NT2/D1 (cell line): ENCODE data around the gene TMED3.

ENCODE experiments used
- DNase-seq: peaks from one replicate; pipeline ENCODE4 v3.0.0-alpha.2; 2011; ENCODE audit warnings: low read depth, low spot score
- H3K27me3 ChIP-seq: 2 replicates; pipeline ENCODE4 v1.6.0; 2011; ENCODE audit warnings: mild to moderate bottlenecking; ENCODE audit not compliant: insufficient read length, insufficient read depth
- H3K36me3 ChIP-seq: 2 replicates; pipeline ENCODE4 v1.6.1; 2011; ENCODE audit warnings: mild to moderate bottlenecking, low read length, mixed read lengths; ENCODE audit not compliant: insufficient read depth, insufficient read length
- H3K4me1 ChIP-seq: 2 replicates; pipeline ENCODE4 v1.5.1; 2011; ENCODE audit not compliant: insufficient read depth, insufficient read length
- H3K4me3 ChIP-seq: 2 replicates; pipeline ENCODE4 v1.5.1; 2011; ENCODE audit warnings: low read depth; ENCODE audit not compliant: insufficient read length
- H3K9ac ChIP-seq: 2 replicates; pipeline ENCODE4 v1.6.0; 2011; ENCODE audit warnings: low read depth; ENCODE audit not compliant: insufficient read length
- H3K9me3 ChIP-seq: 2 replicates; pipeline ENCODE4 v1.5.1; 2011; ENCODE audit warnings: mild to moderate bottlenecking, low read length; ENCODE audit not compliant: insufficient read depth
- SUZ12 ChIP-seq: IDR thresholded peaks from 2 replicates; pipeline ENCODE4 v1.6.1; 2011; ENCODE audit not compliant: insufficient read length, insufficient read depth; ENCODE audit errors: extremely low read depth
- YY1 ChIP-seq: IDR thresholded peaks from 2 replicates; pipeline ENCODE4 v1.6.1; 2011; ENCODE audit not compliant: insufficient read length, insufficient read depth
- ZNF274 ChIP-seq: IDR thresholded peaks from 2 replicates; pipeline ENCODE4 v1.6.1; 2011; ENCODE audit warnings: mild to moderate bottlenecking, low read depth, low read length

Gene TMED3

DNA sequence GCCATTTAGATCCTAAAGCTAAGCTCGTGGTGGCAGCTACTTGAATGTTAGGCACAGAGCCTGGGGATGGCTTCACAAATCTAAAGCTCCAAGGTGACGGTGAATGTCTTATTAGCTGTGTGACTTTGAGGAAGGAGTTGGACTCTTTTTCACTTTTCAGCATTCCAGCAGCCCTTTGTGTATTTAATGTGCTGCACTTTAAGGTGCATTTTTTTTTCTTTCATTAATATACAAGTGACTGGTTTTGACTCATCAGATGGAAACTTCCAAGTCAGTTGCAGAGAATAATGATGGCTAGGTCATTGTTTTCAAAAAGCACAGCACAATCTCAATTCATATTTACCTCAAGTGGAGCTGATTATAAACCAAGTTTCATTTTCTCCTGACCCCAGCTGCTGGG lies 55.8 kb downstream of the TMED3 start:
- Histone ChIP-seq H3K36me3 (no peaks in the 10 kb centered on the region), H3K27me3 (no peaks in the 10 kb centered on the region), H3K9me3 (peaks cover 16% of the 10 kb centered on the region; the same call in 1 of the 2 replicates), H3K4me1 (no peaks in the 10 kb centered on the region), H3K4me3 (no peak overlapping the region), H3K9ac (no peak overlapping the region)
- DNase-seq = no peak
- no peak for TF ChIP-seq ZNF274
- TF ChIP-seq SUZ12 = no peak

DNA sequence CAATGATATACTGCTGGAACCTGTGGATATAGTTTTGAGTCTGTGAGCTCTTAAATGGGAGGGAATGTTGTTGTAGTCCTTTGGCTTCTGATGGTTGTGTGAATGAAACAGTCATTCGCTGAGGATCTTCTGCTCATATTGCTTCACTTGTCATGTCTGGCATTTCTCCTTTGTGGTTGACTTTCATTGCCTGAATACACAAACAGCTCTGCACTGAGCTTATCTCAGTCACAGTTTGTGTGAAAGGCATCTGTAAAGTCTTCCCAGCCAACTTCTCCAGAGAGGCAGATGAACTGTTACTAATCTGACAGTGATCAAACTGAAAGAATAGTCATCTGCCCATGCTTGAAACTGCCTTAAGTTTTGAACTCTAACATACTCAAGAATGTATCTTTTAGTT lies 59.8 kb downstream of the TMED3 start:
- DNase-seq = no peak
- Histone ChIP-seq H3K36me3 (no peaks in the 10 kb centered on the region), H3K4me1 (peaks cover 7% of the 10 kb centered on the region)

DNA sequence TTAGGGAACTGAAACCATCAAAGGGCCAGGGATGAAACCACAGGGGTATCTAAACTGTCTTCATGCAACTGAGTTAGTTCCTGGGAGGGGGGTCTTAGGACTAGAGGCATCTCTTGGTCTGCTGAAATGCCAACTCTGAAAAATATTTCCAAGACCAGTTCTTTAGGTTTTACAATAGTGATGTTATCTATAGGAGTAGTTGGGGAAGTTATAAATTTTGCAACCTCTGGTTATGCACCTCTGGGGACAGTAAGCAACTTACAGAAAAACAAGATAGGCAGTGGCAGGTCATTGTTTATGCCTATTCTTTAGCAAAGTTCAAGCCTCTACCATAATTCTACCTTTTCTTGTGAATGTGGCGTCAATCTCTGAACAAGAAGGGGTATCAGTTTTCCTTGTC lies 60.7 kb downstream of the TMED3 start:
- H3K4me1 ChIP-seq = peaks cover 7% of the 10 kb centered on the region
- DNase-seq = no peak
- TF ChIP-seq ZNF274 (no peak), SUZ12 (no peak), YY1 (no peak)
- H3K9ac ChIP-seq = no peak overlapping the region
- no peaks in the 10 kb centered on the region for H3K36me3 ChIP-seq
- peaks cover 16% of the 10 kb centered on the region; the same call in 1 of the 2 replicates for H3K9me3 ChIP-seq
- no peaks in the 10 kb centered on the region for H3K27me3 ChIP-seq
- no peak overlapping the region for H3K4me3 ChIP-seq

More for the DNA sequence above, 59.8 kb downstream of the TMED3 start:
- TF ChIP-seq YY1 (no peak), ZNF274 (no peak), SUZ12 (no peak)
- H3K9ac ChIP-seq = no peak overlapping the region
- no peak overlapping the region for H3K4me3 ChIP-seq
- no peaks in the 10 kb centered on the region for H3K27me3 ChIP-seq
- peaks cover 12% of the 10 kb centered on the region; the same call in 1 of the 2 replicates for H3K9me3 ChIP-seq

DNA sequence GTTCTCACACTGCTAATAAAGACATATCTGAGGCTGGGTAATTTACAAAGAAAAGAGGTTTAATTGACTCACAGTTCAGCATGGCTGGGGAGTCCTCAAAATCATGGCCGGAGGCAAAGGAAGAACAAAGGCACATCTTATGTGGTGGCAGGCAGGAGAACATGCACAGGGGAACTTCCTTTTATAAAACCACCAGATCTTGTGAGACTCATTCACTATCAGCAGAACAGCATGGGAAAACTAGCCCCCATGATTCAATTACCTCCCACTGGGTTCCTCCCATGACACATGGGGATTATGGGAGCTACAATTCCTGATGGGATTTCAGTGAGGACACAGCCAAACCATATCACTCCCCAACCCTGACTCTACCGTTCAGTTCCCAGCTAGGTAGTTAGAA lies 61.5 kb downstream of the TMED3 start:
- TF ChIP-seq ZNF274 (no peak), SUZ12 (no peak), YY1 (no peak)
- DNase-seq = no peak

More for the DNA sequence above, 61.5 kb downstream of the TMED3 start:
- H3K4me1 ChIP-seq = peaks cover 7% of the 10 kb centered on the region
- H3K9ac ChIP-seq = no peak overlapping the region
- no peaks in the 10 kb centered on the region for H3K36me3 ChIP-seq
- H3K9me3 ChIP-seq = peaks cover 16% of the 10 kb centered on the region; the same call in 1 of the 2 replicates
- H3K27me3 ChIP-seq = no peaks in the 10 kb centered on the region
- H3K4me3 ChIP-seq = no peak overlapping the region
